Measurements from ENCODE around the gene CWC27. TPM values are rescaled to one million over a fixed set of nuclear protein-coding genes. Genes with fewer than 3 reads are reported as not detected.

The CWC27 gene
- total and polyA plus RNA-seq, 9 of the 15 experiments (the other 6 are each of a cell fraction or from before 2014, with no cell fraction given): 19.7 to 49.3 (median 38.3) TPM

DNA sequence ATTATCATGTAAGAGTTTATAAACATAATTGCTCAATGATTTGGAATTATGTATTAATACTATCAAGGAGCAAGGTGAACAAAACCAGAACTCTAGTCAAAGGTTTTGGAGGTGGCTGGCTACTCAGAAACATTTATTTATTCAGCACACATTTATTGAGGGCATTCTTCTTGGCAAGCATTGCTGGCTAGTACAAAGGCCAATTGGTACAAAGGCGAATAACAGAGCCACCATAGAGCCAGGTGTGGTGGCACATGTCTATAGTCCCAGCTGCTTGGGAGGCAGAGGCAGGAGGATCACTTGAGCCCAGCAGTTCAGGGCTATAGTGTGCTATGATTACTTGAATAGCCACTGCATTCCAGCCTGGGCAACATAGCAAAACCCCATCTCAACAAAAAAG is 242.1 kb downstream of the CWC27 start:
- ATAC-seq: no peak
- Histone ChIP-seq H3K27ac (ENCODE audit: extremely low read depth, low read depth, low read length) (no peak overlapping the region), H3K9me3 (replicated peaks; ENCODE audit: control insufficient read depth, insufficient read depth, low read depth, low read length) (no peaks in the 10 kb centered on the region), H3K79me2 (ENCODE audit: control insufficient read depth, insufficient read depth, low read length) (no peaks in the 10 kb centered on the region), H3K4me2 (ENCODE audit: insufficient read depth, low read length) (no peak overlapping the region), H2AFZ (ENCODE audit: low read depth, low read length) (no peak overlapping the region), H3K27me3 (ENCODE audit: control insufficient read depth in 2 of 2, insufficient read depth in 2 of 2, low read length in 2 of 2) (no peaks in the 10 kb centered on the region), H3K9me1 (ENCODE audit: control insufficient read depth, insufficient read depth, low read length) (no peaks in the 10 kb centered on the region), H3K36me3 (ENCODE audit: control insufficient read depth, insufficient read depth, low read length) (no peaks in the 10 kb centered on the region), H3K4me3 (no peak overlapping the region), H4K20me1 (replicated peaks; ENCODE audit: control insufficient read depth, insufficient read depth, low read length) (no peaks in the 10 kb centered on the region), H3K9ac (ENCODE audit: insufficient read depth in 1 of 2, low read depth in 2 of 2, low read length in 2 of 2) (no peak overlapping the region), H3K4me1 (replicated peaks in 1 of 2; ENCODE audit: control insufficient read depth in 2 of 2, insufficient read depth in 2 of 2, low read length in 2 of 2) (no peaks in the 10 kb centered on the region)
- in situ Hi-C loops (cut with MboI): no loop called here
- intact Hi-C loops (cut with micrococcal nuclease): no loop called here
- BruUV-seq (replicated peaks): no TSS peak
- no peak for FAIRE-seq
- POLR2A ChIA-PET: no interaction called here
- DNase-seq (ENCODE audit: extremely low read depth in 1 of 4, low spot score in 3 of 4): no peak
- CTCF ChIA-PET (ENCODE audit: low intra/inter-chr PET ratio): no interaction called here
- TF ChIP-seq TEAD4 (IDR thresholded peaks at IDR 0.05; ENCODE audit: low read length): no peak
- TF ChIP-seq TEAD4 (CRISPR knock-in tag; IDR thresholded peaks at IDR 0.05; ENCODE audit: borderline replicate concordance): no peak
- no peak for TF ChIP-seq BRF1 (IDR thresholded peaks at IDR 0.05; ENCODE audit: borderline replicate concordance, extremely low read depth, insufficient read length)
- no peak for TF ChIP-seq CHD1 (IDR thresholded peaks at IDR 0.05; ENCODE audit: low read length)
- TF ChIP-seq ELF1 (tag; IDR thresholded peaks at IDR 0.05): no peak
- TF ChIP-seq MEIS2 (IDR thresholded peaks at IDR 0.05; ENCODE audit: partially characterized antibody): no peak
- TF ChIP-seq, protein P1, sequence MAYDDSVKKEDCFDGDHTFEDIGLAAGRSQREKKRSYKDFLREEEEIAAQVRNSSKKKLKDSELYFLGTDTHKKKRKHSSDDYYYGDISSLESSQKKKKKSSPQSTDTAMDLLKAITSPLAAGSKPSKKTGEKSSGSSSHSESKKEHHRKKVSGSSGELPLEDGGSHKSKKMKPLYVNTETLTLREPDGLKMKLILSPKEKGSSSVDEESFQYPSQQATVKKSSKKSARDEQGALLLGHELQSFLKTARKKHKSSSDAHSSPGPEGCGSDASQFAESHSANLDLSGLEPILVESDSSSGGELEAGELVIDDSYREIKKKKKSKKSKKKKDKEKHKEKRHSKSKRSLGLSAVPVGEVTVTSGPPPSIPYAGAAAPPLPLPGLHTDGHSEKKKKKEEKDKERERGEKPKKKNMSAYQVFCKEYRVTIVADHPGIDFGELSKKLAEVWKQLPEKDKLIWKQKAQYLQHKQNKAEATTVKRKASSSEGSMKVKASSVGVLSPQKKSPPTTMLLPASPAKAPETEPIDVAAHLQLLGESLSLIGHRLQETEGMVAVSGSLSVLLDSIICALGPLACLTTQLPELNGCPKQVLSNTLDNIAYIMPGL (CRISPR knock-in tag; IDR thresholded peaks at IDR 0.05): no peak
- TF ChIP-seq ZNF507 (tag; conservative IDR thresholded peaks at IDR 0.05): no peak
- TF ChIP-seq NCOA1 (IDR thresholded peaks at IDR 0.05; ENCODE audit: low read depth): no peak
- TF ChIP-seq JUND (IDR thresholded peaks at IDR 0.05; ENCODE audit: borderline replicate concordance, low read depth, low read length): no peak
- TF ChIP-seq JUND (tag; IDR thresholded peaks at IDR 0.05; ENCODE audit: borderline replicate concordance, low read depth, low read length): no peak
- TF ChIP-seq, protein P2, sequence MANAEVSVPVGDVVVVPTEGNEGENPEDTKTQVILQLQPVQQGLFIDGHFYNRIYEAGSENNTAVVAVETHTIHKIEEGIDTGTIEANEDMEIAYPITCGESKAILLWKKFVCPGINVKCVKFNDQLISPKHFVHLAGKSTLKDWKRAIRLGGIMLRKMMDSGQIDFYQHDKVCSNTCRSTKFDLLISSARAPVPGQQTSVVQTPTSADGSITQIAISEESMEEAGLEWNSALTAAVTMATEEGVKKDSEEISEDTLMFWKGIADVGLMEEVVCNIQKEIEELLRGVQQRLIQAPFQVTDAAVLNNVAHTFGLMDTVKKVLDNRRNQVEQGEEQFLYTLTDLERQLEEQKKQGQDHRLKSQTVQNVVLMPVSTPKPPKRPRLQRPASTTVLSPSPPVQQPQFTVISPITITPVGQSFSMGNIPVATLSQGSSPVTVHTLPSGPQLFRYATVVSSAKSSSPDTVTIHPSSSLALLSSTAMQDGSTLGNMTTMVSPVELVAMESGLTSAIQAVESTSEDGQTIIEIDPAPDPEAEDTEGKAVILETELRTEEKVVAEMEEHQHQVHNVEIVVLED (CRISPR knock-in tag; IDR thresholded peaks at IDR 0.05): no peak
- no peak for TF ChIP-seq ARHGAP35 (IDR thresholded peaks at IDR 0.05; ENCODE audit: partially characterized antibody)
- no peak for TF ChIP-seq ZNF140 (CRISPR knock-in tag; IDR thresholded peaks at IDR 0.05)
- TF ChIP-seq, protein P3, sequence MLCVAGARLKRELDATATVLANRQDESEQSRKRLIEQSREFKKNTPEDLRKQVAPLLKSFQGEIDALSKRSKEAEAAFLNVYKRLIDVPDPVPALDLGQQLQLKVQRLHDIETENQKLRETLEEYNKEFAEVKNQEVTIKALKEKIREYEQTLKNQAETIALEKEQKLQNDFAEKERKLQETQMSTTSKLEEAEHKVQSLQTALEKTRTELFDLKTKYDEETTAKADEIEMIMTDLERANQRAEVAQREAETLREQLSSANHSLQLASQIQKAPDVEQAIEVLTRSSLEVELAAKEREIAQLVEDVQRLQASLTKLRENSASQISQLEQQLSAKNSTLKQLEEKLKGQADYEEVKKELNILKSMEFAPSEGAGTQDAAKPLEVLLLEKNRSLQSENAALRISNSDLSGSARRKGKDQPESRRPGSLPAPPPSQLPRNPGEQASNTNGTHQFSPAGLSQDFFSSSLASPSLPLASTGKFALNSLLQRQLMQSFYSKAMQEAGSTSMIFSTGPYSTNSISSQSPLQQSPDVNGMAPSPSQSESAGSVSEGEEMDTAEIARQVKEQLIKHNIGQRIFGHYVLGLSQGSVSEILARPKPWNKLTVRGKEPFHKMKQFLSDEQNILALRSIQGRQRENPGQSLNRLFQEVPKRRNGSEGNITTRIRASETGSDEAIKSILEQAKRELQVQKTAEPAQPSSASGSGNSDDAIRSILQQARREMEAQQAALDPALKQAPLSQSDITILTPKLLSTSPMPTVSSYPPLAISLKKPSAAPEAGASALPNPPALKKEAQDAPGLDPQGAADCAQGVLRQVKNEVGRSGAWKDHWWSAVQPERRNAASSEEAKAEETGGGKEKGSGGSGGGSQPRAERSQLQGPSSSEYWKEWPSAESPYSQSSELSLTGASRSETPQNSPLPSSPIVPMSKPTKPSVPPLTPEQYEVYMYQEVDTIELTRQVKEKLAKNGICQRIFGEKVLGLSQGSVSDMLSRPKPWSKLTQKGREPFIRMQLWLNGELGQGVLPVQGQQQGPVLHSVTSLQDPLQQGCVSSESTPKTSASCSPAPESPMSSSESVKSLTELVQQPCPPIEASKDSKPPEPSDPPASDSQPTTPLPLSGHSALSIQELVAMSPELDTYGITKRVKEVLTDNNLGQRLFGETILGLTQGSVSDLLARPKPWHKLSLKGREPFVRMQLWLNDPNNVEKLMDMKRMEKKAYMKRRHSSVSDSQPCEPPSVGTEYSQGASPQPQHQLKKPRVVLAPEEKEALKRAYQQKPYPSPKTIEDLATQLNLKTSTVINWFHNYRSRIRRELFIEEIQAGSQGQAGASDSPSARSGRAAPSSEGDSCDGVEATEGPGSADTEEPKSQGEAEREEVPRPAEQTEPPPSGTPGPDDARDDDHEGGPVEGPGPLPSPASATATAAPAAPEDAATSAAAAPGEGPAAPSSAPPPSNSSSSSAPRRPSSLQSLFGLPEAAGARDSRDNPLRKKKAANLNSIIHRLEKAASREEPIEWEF (CRISPR knock-in tag; IDR thresholded peaks at IDR 0.05): no peak
- 12% methylated on average over 1 of the region's 1 CpG for WGBS (ENCODE audit: insufficient coverage, low coverage, missing lambda C conversion rate)

Data from K562 (cell line).